Neuronal stem cell (in vitro differentiated cells): Measurements from ENCODE around the gene ASAH2.

ENCODE experiments used
- DNase-seq: peaks from one replicate; pipeline ENCODE4 v3.0.0-alpha.2; 2013; ENCODE audit warnings: low spot score
- H2AFZ ChIP-seq: one replicate; pipeline ENCODE4 v1.6.1; 2013; ENCODE audit warnings: mild to moderate bottlenecking, low read length, inconsistent platforms
- H2AK5ac ChIP-seq: 2 replicates; pipeline ENCODE4 v1.6.1; 2013; ENCODE audit warnings: low read depth, mild to moderate bottlenecking, inconsistent platforms, low read length, moderate library complexity, mixed read lengths
- H2BK120ac ChIP-seq: 2 replicates; pipeline ENCODE4 v1.6.1; 2013; ENCODE audit warnings: low read depth, mild to moderate bottlenecking, inconsistent platforms, low read length, moderate library complexity, mixed read lengths
- H2BK12ac ChIP-seq: one replicate; pipeline ENCODE4 v1.6.1; 2013; ENCODE audit warnings: low read length, inconsistent platforms
- H2BK15ac ChIP-seq: 2 replicates; pipeline ENCODE4 v1.6.1; 2013; ENCODE audit warnings: mild to moderate bottlenecking, low read length, inconsistent platforms, mixed read lengths
- H2BK5ac ChIP-seq: one replicate; pipeline ENCODE4 v1.6.1; 2013; ENCODE audit warnings: inconsistent platforms, mild to moderate bottlenecking, low read length, moderate library complexity
- H3K14ac ChIP-seq: one replicate; pipeline ENCODE4 v1.6.1; 2013; ENCODE audit warnings: low read length, inconsistent platforms
- H3K18ac ChIP-seq: 2 replicates; pipeline ENCODE4 v1.6.1; 2013; ENCODE audit warnings: low read length, inconsistent platforms
- H3K23ac ChIP-seq: 2 replicates; pipeline ENCODE4 v1.6.1; 2013; ENCODE audit warnings: low read depth, mild to moderate bottlenecking, mixed read lengths, low read length, inconsistent platforms; ENCODE audit not compliant: poor library complexity
- H3K27ac ChIP-seq: replicated peaks from 3 replicates; pipeline ENCODE4 v1.5.1; 2013; ENCODE audit warnings: low read length, inconsistent platforms
- H3K27me3 ChIP-seq, 3 experiments: 2 replicates each; pipeline ENCODE4 v1.6.1; 2013; ENCODE audit warnings: low read length in 3 of 3, mild to moderate bottlenecking in 2 of 3, inconsistent platforms in 1 of 3, low read depth in 1 of 3, mixed read lengths in 1 of 3, moderate library complexity in 1 of 3; ENCODE audit not compliant: control insufficient read depth in 3 of 3, insufficient read depth in 3 of 3
- H3K36me3 ChIP-seq, 2 donors: replicated peaks in 1 of 2; 2 replicates each; pipeline ENCODE4 v1.6.1; 2013; ENCODE audit warnings: low read length in 2 of 2; ENCODE audit not compliant: control insufficient read depth in 2 of 2, insufficient read depth in 2 of 2
- H3K4ac ChIP-seq: 2 replicates; pipeline ENCODE4 v1.6.1; 2013; ENCODE audit warnings: inconsistent platforms, mild to moderate bottlenecking, low read length, moderate library complexity
- H3K4me1 ChIP-seq, 2 donors: 1 replicate in 1 of 2; 2 replicates in 1 of 2; pipeline ENCODE4 v1.6.1; 2013; ENCODE audit warnings: low read length in 2 of 2, low read depth in 1 of 2; ENCODE audit not compliant: control insufficient read depth in 2 of 2, insufficient read depth in 1 of 2
- H3K4me2 ChIP-seq: one replicate; pipeline ENCODE4 v1.6.1; 2013; ENCODE audit warnings: mild to moderate bottlenecking, low read length, inconsistent platforms; ENCODE audit not compliant: insufficient read depth, poor library complexity, severe bottlenecking
- H3K4me3 ChIP-seq, 2 donors: 2 replicates each; pipeline ENCODE4 v1.5.1; 2013; ENCODE audit warnings: low read length in 2 of 2, mild to moderate bottlenecking in 2 of 2, inconsistent platforms in 1 of 2, moderate library complexity in 1 of 2
- H3K79me1 ChIP-seq: one replicate; pipeline ENCODE4 v1.6.1; 2013; ENCODE audit warnings: low read depth, mild to moderate bottlenecking, inconsistent platforms, low read length, moderate library complexity
- H3K9ac ChIP-seq: one replicate; pipeline ENCODE4 v1.6.1; 2013; ENCODE audit warnings: mild to moderate bottlenecking, low read depth, low read length, inconsistent platforms; ENCODE audit not compliant: poor library complexity
- H3K9me3 ChIP-seq, 2 donors: replicated peaks in 1 of 2; 2 replicates each; pipeline versions ENCODE3 to v1.6.1; 2013; ENCODE audit warnings: low read length in 2 of 2, mild to moderate bottlenecking in 2 of 2, inconsistent platforms in 1 of 2, low read depth in 1 of 2, mixed read lengths in 1 of 2, moderate library complexity in 1 of 2; ENCODE audit not compliant: control insufficient read depth in 2 of 2, insufficient read depth in 1 of 2
- H4K8ac ChIP-seq: one replicate; pipeline ENCODE4 v1.6.1; 2013; ENCODE audit warnings: low read depth, mild to moderate bottlenecking, inconsistent platforms, low read length, moderate library complexity
- H4K91ac ChIP-seq: one replicate; pipeline ENCODE4 v1.6.1; 2013; ENCODE audit warnings: low read length, low read depth, mild to moderate bottlenecking, inconsistent platforms; ENCODE audit not compliant: poor library complexity
- WGBS, 2 donors: extraction: QIAGEN DNeasy Blood & Tissue Kit; methylation state at CpG; one replicate each; pipeline ENCODE4 v1.1.7; 2013; ENCODE audit warnings: missing lambda C conversion rate in 2 of 2, mixed read lengths in 1 of 2; ENCODE audit not compliant: insufficient read length in 2 of 2, insufficient replicate concordance in 1 of 2; ENCODE audit errors: extremely low coverage in 2 of 2; 5-methylcytosine and 5-hydroxymethylcytosine counted together

ASAH2 gene

GRCh38 chr10:50279489-50279888, 28.2 kb upstream of the ASAH2 start:
- Histone ChIP-seq H3K23ac (no peak overlapping the region), H3K9me3 (no peaks in the 10 kb centered on the region), H2BK15ac (no peak overlapping the region), H3K27me3 (peaks cover 0 to 10% (median 0%) of the 10 kb centered on the region in 3 experiments), H3K27ac (no peak overlapping the region), H3K14ac (no peak overlapping the region), H3K4me2 (no peak overlapping the region), H3K4me3 (no peak overlapping the region), H2AK5ac (no peak overlapping the region), H3K4ac (no peak overlapping the region), H3K4me1 (peaks cover 0 to 8% of the 10 kb centered on the region in 2 donors), H3K18ac (no peak overlapping the region), H4K8ac (no peak overlapping the region), H3K9ac (no peak overlapping the region), H2BK120ac (no peak overlapping the region), H2BK5ac (no peak overlapping the region), H3K79me1 (no peaks in the 10 kb centered on the region), H2AFZ (no peak overlapping the region), H2BK12ac (no peak overlapping the region), H3K36me3 (no peaks in the 10 kb centered on the region), H4K91ac (no peak overlapping the region)
- DNase-seq = peak; percentile 11
- no CpG with 5 or more reads among the region's 5 CpGs for WGBS, 2 donors

GRCh38 chr10:50275650-50276235, 24.4 kb upstream of the ASAH2 start:
- WGBS, 2 donors = no CpG with 5 or more reads among the region's 3 CpGs
- H4K91ac ChIP-seq = no peak overlapping the region
- DNase-seq = peak; percentile 14

DNA sequence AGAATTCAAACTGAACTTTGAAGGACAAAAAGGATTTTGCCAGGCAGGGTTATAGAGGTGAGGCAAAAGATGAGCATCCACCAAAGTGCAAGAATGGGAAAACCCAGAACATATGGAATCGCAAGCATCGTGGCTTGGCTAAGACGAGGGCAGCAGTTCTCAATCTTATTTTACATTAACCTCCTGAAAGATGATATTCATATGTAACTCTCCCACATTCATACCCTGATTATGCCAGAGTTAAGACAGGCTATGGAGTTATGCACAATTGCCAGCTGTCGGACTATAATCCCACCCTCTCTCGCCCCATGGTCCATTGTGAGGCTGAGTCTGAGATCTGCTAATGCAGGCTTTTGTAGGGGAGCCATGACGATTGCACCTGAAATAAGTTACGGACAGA, 21.2 kb upstream of the ASAH2 start:
- H2AFZ ChIP-seq = no peak overlapping the region
- no peak overlapping the region for H4K91ac ChIP-seq
- no peak overlapping the region for H3K14ac ChIP-seq
- no peak overlapping the region for H2BK120ac ChIP-seq
- no peak overlapping the region for H2BK5ac ChIP-seq
- H3K4ac ChIP-seq = no peak overlapping the region
- peaks cover 0 to 3% (median 0%) of the 10 kb centered on the region in 3 experiments for H3K27me3 ChIP-seq
- H3K79me1 ChIP-seq = no peaks in the 10 kb centered on the region
- no peaks in the 10 kb centered on the region for H3K9me3 ChIP-seq
- H3K36me3 ChIP-seq = no peaks in the 10 kb centered on the region
- H3K27ac ChIP-seq = no peak overlapping the region
- no peaks in the 10 kb centered on the region for H3K4me1 ChIP-seq
- H2AK5ac ChIP-seq = no peak overlapping the region
- H2BK15ac ChIP-seq = no peak overlapping the region
- H3K4me2 ChIP-seq = no peak overlapping the region
- DNase-seq = no peak
- H3K4me3 ChIP-seq = no peak overlapping the region
- no peak overlapping the region for H4K8ac ChIP-seq
- WGBS, 2 donors = no CpG with 5 or more reads among the region's 7 CpGs
- H3K18ac ChIP-seq = no peak overlapping the region
- no peak overlapping the region for H3K23ac ChIP-seq
- H2BK12ac ChIP-seq = no peak overlapping the region
- H3K9ac ChIP-seq = no peak overlapping the region

More at GRCh38 chr10:50275650-50276235, 24.4 kb upstream of the ASAH2 start:
- H3K18ac ChIP-seq = no peak overlapping the region
- no peak overlapping the region for H2AFZ ChIP-seq
- H3K9me3 ChIP-seq = no peaks in the 10 kb centered on the region
- no peaks in the 10 kb centered on the region for H3K79me1 ChIP-seq
- H3K4me1 ChIP-seq = peaks cover 0 to 7% of the 10 kb centered on the region in 2 donors
- H3K36me3 ChIP-seq = no peaks in the 10 kb centered on the region
- no peak overlapping the region for H2AK5ac ChIP-seq
- no peak overlapping the region for H2BK5ac ChIP-seq
- H3K4me3 ChIP-seq = no peak overlapping the region
- H2BK120ac ChIP-seq = no peak overlapping the region
- H3K4me2 ChIP-seq = no peak overlapping the region
- H3K27me3 ChIP-seq = peaks cover 0 to 7% (median 0%) of the 10 kb centered on the region in 3 experiments
- no peak overlapping the region for H3K4ac ChIP-seq
- H3K27ac ChIP-seq = no peak overlapping the region
- no peak overlapping the region for H4K8ac ChIP-seq
- no peak overlapping the region for H3K9ac ChIP-seq
- no peak overlapping the region for H2BK15ac ChIP-seq
- no peak overlapping the region for H3K23ac ChIP-seq
- no peak overlapping the region for H3K14ac ChIP-seq
- H2BK12ac ChIP-seq = no peak overlapping the region

GRCh38 chr10:50271564-50272250, 20.4 kb upstream of the ASAH2 start:
- Histone ChIP-seq H3K4me3 (no peak overlapping the region), H2BK5ac (no peak overlapping the region), H3K4me2 (no peak overlapping the region), H2AK5ac (no peak overlapping the region), H3K14ac (no peak overlapping the region), H2BK120ac (no peak overlapping the region), H3K27ac (no peak overlapping the region), H3K4me1 (no peaks in the 10 kb centered on the region), H2BK15ac (no peak overlapping the region), H3K79me1 (no peaks in the 10 kb centered on the region), H2AFZ (no peak overlapping the region), H3K27me3 (peaks cover 0 to 3% (median 0%) of the 10 kb centered on the region in 3 experiments), H3K9ac (no peak overlapping the region), H3K4ac (no peak overlapping the region), H2BK12ac (no peak overlapping the region), H3K18ac (no peak overlapping the region), H3K36me3 (no peaks in the 10 kb centered on the region), H4K91ac (no peak overlapping the region), H3K9me3 (no peaks in the 10 kb centered on the region), H4K8ac (no peak overlapping the region), H3K23ac (no peak overlapping the region)
- no CpG with 5 or more reads among the region's 3 CpGs for WGBS, 2 donors
- no peak for DNase-seq
